Loucy (cell line): ENCODE results near the gene CTSS.

ENCODE experiments used
- EZH2phosphoT487 ChIP-seq: fragments of 200-600 bp; IDR thresholded peaks from 2 replicates; pipeline ENCODE4 v1.6.1; 2018; ENCODE audit warnings: antibody characterized with exemption, mild to moderate bottlenecking, moderate library complexity, borderline replicate concordance
- TF ChIP-seq, protein P1 (sequence below): fragments of 200-600 bp; sonication (generic); conservative IDR thresholded peaks from 2 replicates; pipeline ENCODE4 v1.5.1; 2014; ENCODE audit warnings: mild to moderate bottlenecking, antibody characterized with exemption, low read length

DNA sequence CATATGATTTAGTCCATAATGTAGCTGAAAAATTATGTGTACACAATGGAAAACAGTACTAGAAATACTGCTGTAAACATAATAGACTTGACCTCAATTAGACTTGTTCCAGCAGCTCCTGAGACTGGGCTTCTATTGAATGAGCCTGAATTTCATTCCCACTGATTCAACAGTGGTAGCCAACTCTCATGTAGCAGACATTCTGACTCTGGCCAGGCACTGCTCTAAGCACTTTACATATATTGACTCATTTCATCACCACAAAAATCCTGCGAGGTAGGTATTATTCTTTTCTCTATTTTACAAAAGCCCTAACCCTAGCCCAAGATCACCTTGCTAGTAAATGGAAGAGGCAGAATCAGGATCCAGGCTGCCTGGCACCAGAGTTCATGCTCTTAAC, 12.8 kb upstream of the CTSS start:
- TF ChIP-seq, protein P1, sequence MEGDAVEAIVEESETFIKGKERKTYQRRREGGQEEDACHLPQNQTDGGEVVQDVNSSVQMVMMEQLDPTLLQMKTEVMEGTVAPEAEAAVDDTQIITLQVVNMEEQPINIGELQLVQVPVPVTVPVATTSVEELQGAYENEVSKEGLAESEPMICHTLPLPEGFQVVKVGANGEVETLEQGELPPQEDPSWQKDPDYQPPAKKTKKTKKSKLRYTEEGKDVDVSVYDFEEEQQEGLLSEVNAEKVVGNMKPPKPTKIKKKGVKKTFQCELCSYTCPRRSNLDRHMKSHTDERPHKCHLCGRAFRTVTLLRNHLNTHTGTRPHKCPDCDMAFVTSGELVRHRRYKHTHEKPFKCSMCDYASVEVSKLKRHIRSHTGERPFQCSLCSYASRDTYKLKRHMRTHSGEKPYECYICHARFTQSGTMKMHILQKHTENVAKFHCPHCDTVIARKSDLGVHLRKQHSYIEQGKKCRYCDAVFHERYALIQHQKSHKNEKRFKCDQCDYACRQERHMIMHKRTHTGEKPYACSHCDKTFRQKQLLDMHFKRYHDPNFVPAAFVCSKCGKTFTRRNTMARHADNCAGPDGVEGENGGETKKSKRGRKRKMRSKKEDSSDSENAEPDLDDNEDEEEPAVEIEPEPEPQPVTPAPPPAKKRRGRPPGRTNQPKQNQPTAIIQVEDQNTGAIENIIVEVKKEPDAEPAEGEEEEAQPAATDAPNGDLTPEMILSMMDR: no peak
- TF ChIP-seq EZH2phosphoT487: no peak
